HepG2 (cell line): Measurements from ENCODE around the gene MEIOC. TPM values are rescaled to one million over a fixed set of nuclear protein-coding genes. Genes with fewer than 3 reads are reported as not detected.
A peak's percentile ranks its signal among the peaks of the same experiment; 100 is the strongest.

Experiments used
- CHD2 ChIP-seq: IDR thresholded peaks from 2 replicates; pipeline ENCODE4 v1.6.1; 2011; ENCODE audit warnings: low read depth, low read length, improper control_type of control experiment
- MED13 ChIP-seq: sonication (generic); formaldehyde crosslinking; IDR thresholded peaks from 2 replicates; pipeline ENCODE4 v1.5.0; 2020; ENCODE audit warnings: missing genetic modification reagents
- PHF21A ChIP-seq: sonication (generic); formaldehyde crosslinking; IDR thresholded peaks from 2 replicates; pipeline ENCODE4 v1.5.0; 2020; ENCODE audit warnings: mild to moderate bottlenecking, missing genetic modification reagents
- SP1 ChIP-seq, 2 experiments: fragments of 450-650 bp in 1 of 2; sonication (generic) in 1 of 2; formaldehyde crosslinking in 1 of 2; IDR thresholded peaks; 2 replicates each; pipeline versions ENCODE4 v1.4.0 to v1.6.1; 2016 to 2020; ENCODE audit warnings: missing genetic modification reagents in 1 of 2
- TGIF2 ChIP-seq: IDR thresholded peaks from 2 replicates; pipeline ENCODE4 v1.6.1; 2016; ENCODE audit warnings: control low read depth, missing compliant biosample characterization
- ZNF775 ChIP-seq: sonication (generic); formaldehyde crosslinking; IDR thresholded peaks from 2 replicates; pipeline ENCODE4 v1.4.0; 2020; ENCODE audit warnings: missing genetic modification reagents, mild to moderate bottlenecking, moderate library complexity, borderline replicate concordance
- ZNF879 ChIP-seq: sonication (generic); formaldehyde crosslinking; IDR thresholded peaks from 2 replicates; pipeline ENCODE4 v1.8.1; 2023; ENCODE audit warnings: missing genetic modification reagents
- polyA plus RNA-seq, 8 experiments: library from polyadenylated mRNA; depleted of rRNA in 3 of 8; stranded (reverse) in 7 of 8; unstranded in 1 of 8; fragments of >200 nt; fragmentation: Illumina TruSeq in 4 of 8; extraction: Trizol in 4 of 8; gene quantifications; 2 replicates each; pipeline versions ENCODE4 v1.2.1 to v1.2.3, GENCODE V29; 2011 to 2016; ENCODE audit warnings: low read depth in 4 of 8, missing spikeins in 1 of 8, mixed read lengths in 1 of 8; ENCODE audit not compliant: insufficient read depth in 1 of 8
- total RNA-seq, 5 experiments: library from RNA; depleted of rRNA; stranded (reverse); fragments of >200 nt; fragmentation: Illumina TruSeq; extraction: Trizol; gene quantifications; 2 replicates each; pipeline ENCODE4 v1.2.3, GENCODE V29; 2016; ENCODE audit warnings: low read depth in 1 of 5
- TF ChIP-seq, protein P1 (sequence below): sonication (generic); formaldehyde crosslinking; IDR thresholded peaks from 2 replicates; pipeline ENCODE4 v1.4.0; 2020; ENCODE audit warnings: mild to moderate bottlenecking, missing genetic modification reagents
- TF ChIP-seq, protein P2 (sequence below): sonication (generic); formaldehyde crosslinking; IDR thresholded peaks from 2 replicates; pipeline ENCODE4 v1.5.0; 2020; ENCODE audit warnings: mild to moderate bottlenecking, low read depth, missing genetic modification reagents, borderline replicate concordance
- TF ChIP-seq, protein P3 (sequence below): sonication (generic); formaldehyde crosslinking; IDR thresholded peaks from 2 replicates; pipeline ENCODE4 v1.5.0; 2020; ENCODE audit warnings: mild to moderate bottlenecking, missing genetic modification reagents, borderline replicate concordance
- TF ChIP-seq, protein P4 (sequence below): sonication (generic); formaldehyde crosslinking; IDR thresholded peaks from 2 replicates; pipeline ENCODE4 v1.4.0; 2020; ENCODE audit warnings: mild to moderate bottlenecking, missing genetic modification reagents
- TF ChIP-seq, protein P5 (sequence below): sonication (generic); formaldehyde crosslinking; IDR thresholded peaks from 2 replicates; pipeline ENCODE4 v1.9.0; 2021; ENCODE audit warnings: missing genetic modification reagents, mild to moderate bottlenecking, borderline replicate concordance

MEIOC gene
- total and polyA plus RNA-seq, 2 of the 13 experiments (the other 11 are each of a cell fraction or from before 2014, with no cell fraction given): 0.04 to 0.15 TPM

DNA sequence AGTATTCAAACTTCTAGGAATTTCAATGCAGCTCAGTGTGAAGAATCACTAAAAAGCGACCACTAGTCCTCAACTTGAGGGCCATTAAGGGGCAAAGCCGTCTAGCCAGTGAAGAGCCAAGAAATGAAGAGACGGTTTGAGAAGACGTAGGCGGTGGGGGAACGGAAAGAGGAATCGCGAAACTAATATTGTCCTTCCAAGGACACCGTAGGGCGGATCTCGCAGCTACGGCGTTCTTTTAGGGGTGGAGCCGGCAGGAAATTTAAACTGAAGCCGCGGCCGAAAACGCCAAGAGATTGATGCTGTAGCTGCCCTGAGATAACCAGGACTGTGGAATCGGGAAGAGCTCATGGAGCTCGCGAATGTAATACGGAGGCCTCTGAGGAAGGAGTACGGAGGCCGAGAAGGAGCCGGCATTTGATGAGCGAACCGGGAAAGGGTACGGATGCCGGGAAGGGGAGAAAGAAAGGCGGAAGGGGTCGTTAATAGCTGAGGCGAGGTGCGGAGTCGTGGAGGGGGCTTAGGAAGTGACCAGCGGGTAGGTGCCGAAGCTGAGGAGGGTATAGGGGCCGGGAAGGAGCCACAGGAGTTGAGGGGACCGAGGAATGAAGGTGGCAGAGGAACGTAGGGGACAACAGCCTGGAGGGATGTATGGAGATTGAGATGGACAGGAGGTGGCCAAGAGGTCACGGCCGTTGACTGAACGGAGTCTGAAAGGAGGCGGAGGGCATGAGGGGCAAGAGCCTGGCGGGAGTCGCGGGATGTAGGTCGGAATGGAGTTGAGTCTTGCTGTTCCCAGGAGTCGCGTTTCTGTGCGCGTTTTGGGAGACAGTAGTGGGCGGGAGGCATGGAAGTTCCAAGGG is 52.4 kb downstream of the MEIOC start, which contains the start of gene DBF4B (continued):
- TF ChIP-seq, protein P1, sequence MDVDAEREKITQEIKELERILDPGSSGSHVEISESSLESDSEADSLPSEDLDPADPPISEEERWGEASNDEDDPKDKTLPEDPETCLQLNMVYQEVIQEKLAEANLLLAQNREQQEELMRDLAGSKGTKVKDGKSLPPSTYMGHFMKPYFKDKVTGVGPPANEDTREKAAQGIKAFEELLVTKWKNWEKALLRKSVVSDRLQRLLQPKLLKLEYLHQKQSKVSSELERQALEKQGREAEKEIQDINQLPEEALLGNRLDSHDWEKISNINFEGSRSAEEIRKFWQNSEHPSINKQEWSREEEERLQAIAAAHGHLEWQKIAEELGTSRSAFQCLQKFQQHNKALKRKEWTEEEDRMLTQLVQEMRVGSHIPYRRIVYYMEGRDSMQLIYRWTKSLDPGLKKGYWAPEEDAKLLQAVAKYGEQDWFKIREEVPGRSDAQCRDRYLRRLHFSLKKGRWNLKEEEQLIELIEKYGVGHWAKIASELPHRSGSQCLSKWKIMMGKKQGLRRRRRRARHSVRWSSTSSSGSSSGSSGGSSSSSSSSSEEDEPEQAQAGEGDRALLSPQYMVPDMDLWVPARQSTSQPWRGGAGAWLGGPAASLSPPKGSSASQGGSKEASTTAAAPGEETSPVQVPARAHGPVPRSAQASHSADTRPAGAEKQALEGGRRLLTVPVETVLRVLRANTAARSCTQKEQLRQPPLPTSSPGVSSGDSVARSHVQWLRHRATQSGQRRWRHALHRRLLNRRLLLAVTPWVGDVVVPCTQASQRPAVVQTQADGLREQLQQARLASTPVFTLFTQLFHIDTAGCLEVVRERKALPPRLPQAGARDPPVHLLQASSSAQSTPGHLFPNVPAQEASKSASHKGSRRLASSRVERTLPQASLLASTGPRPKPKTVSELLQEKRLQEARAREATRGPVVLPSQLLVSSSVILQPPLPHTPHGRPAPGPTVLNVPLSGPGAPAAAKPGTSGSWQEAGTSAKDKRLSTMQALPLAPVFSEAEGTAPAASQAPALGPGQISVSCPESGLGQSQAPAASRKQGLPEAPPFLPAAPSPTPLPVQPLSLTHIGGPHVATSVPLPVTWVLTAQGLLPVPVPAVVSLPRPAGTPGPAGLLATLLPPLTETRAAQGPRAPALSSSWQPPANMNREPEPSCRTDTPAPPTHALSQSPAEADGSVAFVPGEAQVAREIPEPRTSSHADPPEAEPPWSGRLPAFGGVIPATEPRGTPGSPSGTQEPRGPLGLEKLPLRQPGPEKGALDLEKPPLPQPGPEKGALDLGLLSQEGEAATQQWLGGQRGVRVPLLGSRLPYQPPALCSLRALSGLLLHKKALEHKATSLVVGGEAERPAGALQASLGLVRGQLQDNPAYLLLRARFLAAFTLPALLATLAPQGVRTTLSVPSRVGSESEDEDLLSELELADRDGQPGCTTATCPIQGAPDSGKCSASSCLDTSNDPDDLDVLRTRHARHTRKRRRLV (CRISPR knock-in tag): peak; percentile 71; the same call in 1 of the 2 replicates
- TF ChIP-seq ZNF879: no peak
- no peak for TF ChIP-seq SP1 (IDR thresholded peaks at IDR 0.05)
- peak; percentile 87 for TF ChIP-seq SP1 (CRISPR knock-in tag; IDR thresholded peaks at IDR 0.05)
- TF ChIP-seq MED13 (CRISPR knock-in tag): no peak
- TF ChIP-seq TGIF2 (CRISPR knock-in tag): peak; percentile 97
- TF ChIP-seq, protein P2, sequence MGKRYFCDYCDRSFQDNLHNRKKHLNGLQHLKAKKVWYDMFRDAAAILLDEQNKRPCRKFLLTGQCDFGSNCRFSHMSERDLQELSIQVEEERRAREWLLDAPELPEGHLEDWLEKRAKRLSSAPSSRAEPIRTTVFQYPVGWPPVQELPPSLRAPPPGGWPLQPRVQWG (CRISPR knock-in tag): no peak
- TF ChIP-seq, protein P3, sequence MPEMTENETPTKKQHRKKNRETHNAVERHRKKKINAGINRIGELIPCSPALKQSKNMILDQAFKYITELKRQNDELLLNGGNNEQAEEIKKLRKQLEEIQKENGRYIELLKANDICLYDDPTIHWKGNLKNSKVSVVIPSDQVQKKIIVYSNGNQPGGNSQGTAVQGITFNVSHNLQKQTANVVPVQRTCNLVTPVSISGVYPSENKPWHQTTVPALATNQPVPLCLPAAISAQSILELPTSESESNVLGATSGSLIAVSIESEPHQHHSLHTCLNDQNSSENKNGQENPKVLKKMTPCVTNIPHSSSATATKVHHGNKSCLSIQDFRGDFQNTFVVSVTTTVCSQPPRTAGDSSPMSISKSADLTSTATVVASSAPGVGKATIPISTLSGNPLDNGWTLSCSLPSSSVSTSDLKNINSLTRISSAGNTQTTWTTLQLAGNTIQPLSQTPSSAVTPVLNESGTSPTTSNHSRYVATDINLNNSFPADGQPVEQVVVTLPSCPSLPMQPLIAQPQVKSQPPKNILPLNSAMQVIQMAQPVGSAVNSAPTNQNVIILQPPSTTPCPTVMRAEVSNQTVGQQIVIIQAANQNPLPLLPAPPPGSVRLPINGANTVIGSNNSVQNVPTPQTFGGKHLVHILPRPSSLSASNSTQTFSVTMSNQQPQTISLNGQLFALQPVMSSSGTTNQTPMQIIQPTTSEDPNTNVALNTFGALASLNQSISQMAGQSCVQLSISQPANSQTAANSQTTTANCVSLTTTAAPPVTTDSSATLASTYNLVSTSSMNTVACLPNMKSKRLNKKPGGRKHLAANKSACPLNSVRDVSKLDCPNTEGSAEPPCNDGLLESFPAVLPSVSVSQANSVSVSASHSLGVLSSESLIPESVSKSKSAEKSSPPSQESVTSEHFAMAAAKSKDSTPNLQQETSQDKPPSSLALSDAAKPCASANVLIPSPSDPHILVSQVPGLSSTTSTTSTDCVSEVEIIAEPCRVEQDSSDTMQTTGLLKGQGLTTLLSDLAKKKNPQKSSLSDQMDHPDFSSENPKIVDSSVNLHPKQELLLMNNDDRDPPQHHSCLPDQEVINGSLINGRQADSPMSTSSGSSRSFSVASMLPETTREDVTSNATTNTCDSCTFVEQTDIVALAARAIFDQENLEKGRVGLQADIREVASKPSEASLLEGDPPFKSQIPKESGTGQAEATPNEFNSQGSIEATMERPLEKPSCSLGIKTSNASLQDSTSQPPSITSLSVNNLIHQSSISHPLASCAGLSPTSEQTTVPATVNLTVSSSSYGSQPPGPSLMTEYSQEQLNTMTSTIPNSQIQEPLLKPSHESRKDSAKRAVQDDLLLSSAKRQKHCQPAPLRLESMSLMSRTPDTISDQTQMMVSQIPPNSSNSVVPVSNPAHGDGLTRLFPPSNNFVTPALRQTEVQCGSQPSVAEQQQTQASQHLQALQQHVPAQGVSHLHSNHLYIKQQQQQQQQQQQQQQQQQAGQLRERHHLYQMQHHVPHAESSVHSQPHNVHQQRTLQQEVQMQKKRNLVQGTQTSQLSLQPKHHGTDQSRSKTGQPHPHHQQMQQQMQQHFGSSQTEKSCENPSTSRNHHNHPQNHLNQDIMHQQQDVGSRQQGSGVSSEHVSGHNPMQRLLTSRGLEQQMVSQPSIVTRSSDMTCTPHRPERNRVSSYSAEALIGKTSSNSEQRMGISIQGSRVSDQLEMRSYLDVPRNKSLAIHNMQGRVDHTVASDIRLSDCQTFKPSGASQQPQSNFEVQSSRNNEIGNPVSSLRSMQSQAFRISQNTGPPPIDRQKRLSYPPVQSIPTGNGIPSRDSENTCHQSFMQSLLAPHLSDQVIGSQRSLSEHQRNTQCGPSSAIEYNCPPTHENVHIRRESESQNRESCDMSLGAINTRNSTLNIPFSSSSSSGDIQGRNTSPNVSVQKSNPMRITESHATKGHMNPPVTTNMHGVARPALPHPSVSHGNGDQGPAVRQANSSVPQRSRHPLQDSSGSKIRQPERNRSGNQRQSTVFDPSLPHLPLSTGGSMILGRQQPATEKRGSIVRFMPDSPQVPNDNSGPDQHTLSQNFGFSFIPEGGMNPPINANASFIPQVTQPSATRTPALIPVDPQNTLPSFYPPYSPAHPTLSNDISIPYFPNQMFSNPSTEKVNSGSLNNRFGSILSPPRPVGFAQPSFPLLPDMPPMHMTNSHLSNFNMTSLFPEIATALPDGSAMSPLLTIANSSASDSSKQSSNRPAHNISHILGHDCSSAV (CRISPR knock-in tag): no peak
- TF ChIP-seq CHD2: peak; percentile 61; the same call in 1 of the 2 replicates
- TF ChIP-seq, protein P4, sequence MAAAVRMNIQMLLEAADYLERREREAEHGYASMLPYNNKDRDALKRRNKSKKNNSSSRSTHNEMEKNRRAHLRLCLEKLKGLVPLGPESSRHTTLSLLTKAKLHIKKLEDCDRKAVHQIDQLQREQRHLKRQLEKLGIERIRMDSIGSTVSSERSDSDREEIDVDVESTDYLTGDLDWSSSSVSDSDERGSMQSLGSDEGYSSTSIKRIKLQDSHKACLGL (CRISPR knock-in tag): peak; percentile 77
- TF ChIP-seq, protein P5, sequence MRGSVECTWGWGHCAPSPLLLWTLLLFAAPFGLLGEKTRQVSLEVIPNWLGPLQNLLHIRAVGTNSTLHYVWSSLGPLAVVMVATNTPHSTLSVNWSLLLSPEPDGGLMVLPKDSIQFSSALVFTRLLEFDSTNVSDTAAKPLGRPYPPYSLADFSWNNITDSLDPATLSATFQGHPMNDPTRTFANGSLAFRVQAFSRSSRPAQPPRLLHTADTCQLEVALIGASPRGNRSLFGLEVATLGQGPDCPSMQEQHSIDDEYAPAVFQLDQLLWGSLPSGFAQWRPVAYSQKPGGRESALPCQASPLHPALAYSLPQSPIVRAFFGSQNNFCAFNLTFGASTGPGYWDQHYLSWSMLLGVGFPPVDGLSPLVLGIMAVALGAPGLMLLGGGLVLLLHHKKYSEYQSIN: no peak
- TF ChIP-seq ZNF775 (CRISPR knock-in tag): no peak
- no peak; the same call in none of the 2 replicates for TF ChIP-seq PHF21A
